Measurements from ENCODE around the gene NR2C2. TPM values are rescaled to one million over a fixed set of nuclear protein-coding genes. Genes with fewer than 3 reads are reported as not detected.

The NR2C2 gene
- total and polyA plus RNA-seq, 5 donors from 2014 or later: 9.3 to 61.5 (median 12.4) TPM

GRCh38 chr3:15063656-15064286, 116.4 kb downstream of the NR2C2 start:
- DNase-seq: no peak
- Mint-ChIP-seq H3K4me3 (peak overlapping the region; percentile 96 to 99 (median 97)), H3K36me3 (peaks cover 7% of the 10 kb centered on the region), H3K9me3 (no peaks in the 10 kb centered on the region), H3K27me3 (no peaks in the 10 kb centered on the region), H3K27ac (peak overlapping the region; percentile 88 to 95 (median 91)), H3K4me1 (peaks cover 10 to 33% (median 22%) of the 10 kb centered on the region in 4 donors)
- H3K4me1 ChIP-seq (ENCODE audit: control insufficient read depth, insufficient read depth, low read length, poor library complexity, severe bottlenecking): peaks cover 23% of the 10 kb centered on the region
- H3K4me3 ChIP-seq (ENCODE audit: low read depth, low read length): peak overlapping the region; percentile 86
- H3K36me3 ChIP-seq (ENCODE audit: control insufficient read depth, insufficient read depth, low read length): no peaks in the 10 kb centered on the region
- H3K27ac ChIP-seq (ENCODE audit: insufficient read depth, low read length, poor library complexity, severe bottlenecking): no peak overlapping the region
- H3K9me3 ChIP-seq (ENCODE audit: control insufficient read depth in 2 of 2, low read length in 2 of 2): no peaks in the 10 kb centered on the region
- ATAC-seq (ENCODE audit: low read depth in 2 of 2): no peak
- no peaks in the 10 kb centered on the region for H3K27me3 ChIP-seq (ENCODE audit: control insufficient read depth, insufficient read depth, low read length)

GRCh38 chr3:15064299-15064834, 117.0 kb downstream of the NR2C2 start:
- H3K9me3 Mint-ChIP-seq: no peaks in the 10 kb centered on the region
- peak overlapping the region; percentile 79 for H3K27ac ChIP-seq (ENCODE audit: insufficient read depth, low read length, poor library complexity, severe bottlenecking)
- H3K36me3 Mint-ChIP-seq: peaks cover 6% of the 10 kb centered on the region
- H3K4me1 ChIP-seq (ENCODE audit: control insufficient read depth, insufficient read depth, low read length, poor library complexity, severe bottlenecking): peaks cover 23% of the 10 kb centered on the region
- H3K9me3 ChIP-seq (ENCODE audit: control insufficient read depth in 2 of 2, low read length in 2 of 2): no peaks in the 10 kb centered on the region
- H3K4me3 Mint-ChIP-seq: peak overlapping the region; percentile 96 to 99 (median 97)
- H3K27ac Mint-ChIP-seq: peak overlapping the region; percentile 88 to 95 (median 91)
- H3K27me3 Mint-ChIP-seq: no peaks in the 10 kb centered on the region
- H3K4me1 Mint-ChIP-seq: peaks cover 10 to 33% (median 21%) of the 10 kb centered on the region in 4 donors
- no peaks in the 10 kb centered on the region for H3K36me3 ChIP-seq (ENCODE audit: control insufficient read depth, insufficient read depth, low read length)
- peak overlapping the region; percentile 86 for H3K4me3 ChIP-seq (ENCODE audit: low read depth, low read length)
- peak in 2 of 3 donors; percentile 14 to 53 for DNase-seq
- no peaks in the 10 kb centered on the region for H3K27me3 ChIP-seq (ENCODE audit: control insufficient read depth, insufficient read depth, low read length)
- ATAC-seq (ENCODE audit: low read depth in 2 of 2): no peak

- no peaks in the 10 kb centered on the region for H3K27me3 ChIP-seq (ENCODE audit: control insufficient read depth, insufficient read depth, low read length)
- ATAC-seq (ENCODE audit: low read depth in 2 of 2): peak; percentile 98
- peak within 1 kb of the TSS; percentile 96 to 99 (median 97) for H3K4me3 Mint-ChIP-seq
Measured at GRCh38 chr3:15064835-15065549, 117.6 kb downstream of the NR2C2 start, which contains the start of gene MRPS25. MRPS25 (minus strand) TSS chr3:15065315; CDS start chr3:15065194, 121 bp downstream.

GRCh38 chr3:15065550-15066007, 118.2 kb downstream of the NR2C2 start:
- Histone ChIP-seq H3K4me1 (ENCODE audit: control insufficient read depth, insufficient read depth, low read length, poor library complexity, severe bottlenecking) (peaks cover 23% of the 10 kb centered on the region), H3K27me3 (ENCODE audit: control insufficient read depth, insufficient read depth, low read length) (no peaks in the 10 kb centered on the region), H3K9me3 (ENCODE audit: control insufficient read depth in 2 of 2, low read length in 2 of 2) (no peaks in the 10 kb centered on the region), H3K36me3 (ENCODE audit: control insufficient read depth, insufficient read depth, low read length) (no peaks in the 10 kb centered on the region), H3K4me3 (ENCODE audit: low read depth, low read length) (peak overlapping the region; percentile 82), H3K27ac (ENCODE audit: insufficient read depth, low read length, poor library complexity, severe bottlenecking) (peak overlapping the region; percentile 79)
- Mint-ChIP-seq H3K36me3 (peaks cover 3% of the 10 kb centered on the region), H3K27ac (peak overlapping the region in 2 of 3 donors; percentile 65 to 95), H3K27me3 (no peaks in the 10 kb centered on the region), H3K4me3 (peak overlapping the region; percentile 96 to 99 (median 97)), H3K4me1 (peaks cover 5 to 27% (median 18%) of the 10 kb centered on the region in 4 donors), H3K9me3 (no peaks in the 10 kb centered on the region)
- DNase-seq: no peak
- ATAC-seq (ENCODE audit: low read depth in 2 of 2): no peak

More at GRCh38 chr3:15064835-15065549, 117.6 kb downstream of the NR2C2 start, which contains the start of gene MRPS25:
- Histone ChIP-seq H3K9me3 (ENCODE audit: control insufficient read depth in 2 of 2, low read length in 2 of 2) (no peaks in the 10 kb centered on the region), H3K36me3 (ENCODE audit: control insufficient read depth, insufficient read depth, low read length) (no peaks in the 10 kb centered on the region), H3K4me1 (ENCODE audit: control insufficient read depth, insufficient read depth, low read length, poor library complexity, severe bottlenecking) (peaks cover 23% of the 10 kb centered on the region), H3K4me3 (ENCODE audit: low read depth, low read length) (peak within 1 kb of the TSS; percentile 86), H3K27ac (ENCODE audit: insufficient read depth, low read length, poor library complexity, severe bottlenecking) (peak within 1 kb of the TSS; percentile 79)
- H3K9me3 Mint-ChIP-seq: no peaks in the 10 kb centered on the region
- H3K27ac Mint-ChIP-seq: peak within 1 kb of the TSS; percentile 91 to 99 (median 95)
- H3K4me1 Mint-ChIP-seq: peaks cover 5 to 28% (median 18%) of the 10 kb centered on the region in 4 donors
- H3K27me3 Mint-ChIP-seq: no peaks in the 10 kb centered on the region
- DNase-seq: peak; percentile 84 to 95 (median 88)
- peaks cover under 1% of the 10 kb centered on the region for H3K36me3 Mint-ChIP-seq

GRCh38 chr3:15066467-15066866, 119.1 kb downstream of the NR2C2 start:
- Mint-ChIP-seq H3K27me3 (no peaks in the 10 kb centered on the region), H3K36me3 (peaks cover 6% of the 10 kb centered on the region), H3K27ac (peak overlapping the region in 1 of 3 donors; percentile 1), H3K4me1 (peaks cover 5 to 25% (median 17%) of the 10 kb centered on the region in 4 donors), H3K9me3 (no peaks in the 10 kb centered on the region), H3K4me3 (peak overlapping the region; percentile 18 to 97 (median 42))
- ATAC-seq (ENCODE audit: low read depth in 2 of 2) (no peak), DNase-seq (no peak)
- peaks cover 23% of the 10 kb centered on the region for H3K4me1 ChIP-seq (ENCODE audit: control insufficient read depth, insufficient read depth, low read length, poor library complexity, severe bottlenecking)
- no peaks in the 10 kb centered on the region for H3K9me3 ChIP-seq (ENCODE audit: control insufficient read depth in 2 of 2, low read length in 2 of 2)
- H3K27me3 ChIP-seq (ENCODE audit: control insufficient read depth, insufficient read depth, low read length): no peaks in the 10 kb centered on the region
- peaks cover 6% of the 10 kb centered on the region for H3K36me3 ChIP-seq (ENCODE audit: control insufficient read depth, insufficient read depth, low read length)
- H3K4me3 ChIP-seq (ENCODE audit: low read depth, low read length): no peak overlapping the region
- no peak overlapping the region for H3K27ac ChIP-seq (ENCODE audit: insufficient read depth, low read length, poor library complexity, severe bottlenecking)

GRCh38 chr3:15069441-15069840, 122.1 kb downstream of the NR2C2 start:
- peaks cover 34% of the 10 kb centered on the region for H3K36me3 ChIP-seq (ENCODE audit: control insufficient read depth, insufficient read depth, low read length)
- Mint-ChIP-seq H3K9me3 (no peaks in the 10 kb centered on the region), H3K4me3 (no peak overlapping the region), H3K36me3 (peaks cover 15% of the 10 kb centered on the region), H3K27ac (no peak overlapping the region), H3K27me3 (no peaks in the 10 kb centered on the region), H3K4me1 (peaks cover 0 to 10% (median 5%) of the 10 kb centered on the region in 4 donors)
- no peak overlapping the region for H3K27ac ChIP-seq (ENCODE audit: insufficient read depth, low read length, poor library complexity, severe bottlenecking)
- no peak overlapping the region for H3K4me3 ChIP-seq (ENCODE audit: low read depth, low read length)
- ATAC-seq (ENCODE audit: low read depth in 2 of 2) (no peak), DNase-seq (no peak)
- peaks cover 10% of the 10 kb centered on the region for H3K4me1 ChIP-seq (ENCODE audit: control insufficient read depth, insufficient read depth, low read length, poor library complexity, severe bottlenecking)
- H3K27me3 ChIP-seq (ENCODE audit: control insufficient read depth, insufficient read depth, low read length): no peaks in the 10 kb centered on the region
- no peaks in the 10 kb centered on the region for H3K9me3 ChIP-seq (ENCODE audit: control insufficient read depth in 2 of 2, low read length in 2 of 2)

- ATAC-seq (ENCODE audit: low read depth in 2 of 2) (no peak), DNase-seq (no peak)
- Mint-ChIP-seq H3K4me3 (no peak overlapping the region), H3K27me3 (no peaks in the 10 kb centered on the region), H3K4me1 (peaks cover 0 to 3% (median under 1%) of the 10 kb centered on the region in 4 donors), H3K9me3 (no peaks in the 10 kb centered on the region), H3K36me3 (peaks cover 31% of the 10 kb centered on the region), H3K27ac (peak overlapping the region in 1 of 3 donors; percentile 41)
- Histone ChIP-seq H3K4me3 (ENCODE audit: low read depth, low read length) (no peak overlapping the region), H3K27ac (ENCODE audit: insufficient read depth, low read length, poor library complexity, severe bottlenecking) (no peak overlapping the region), H3K36me3 (ENCODE audit: control insufficient read depth, insufficient read depth, low read length) (peaks cover 56% of the 10 kb centered on the region), H3K4me1 (ENCODE audit: control insufficient read depth, insufficient read depth, low read length, poor library complexity, severe bottlenecking) (no peaks in the 10 kb centered on the region), H3K27me3 (ENCODE audit: control insufficient read depth, insufficient read depth, low read length) (no peaks in the 10 kb centered on the region), H3K9me3 (ENCODE audit: control insufficient read depth in 2 of 2, low read length in 2 of 2) (no peaks in the 10 kb centered on the region)
Measured at GRCh38 chr3:15071699-15072098, 124.3 kb downstream of the NR2C2 start.

Data from CD4-positive, CD25-positive, alpha-beta regulatory T cell (primary cell).